HCT116 (cell line): ENCODE data around the gene SCRG1. TPM values are rescaled to one million over a fixed set of nuclear protein-coding genes. Genes with fewer than 3 reads are reported as not detected.

Experiments
- ATAC-seq: fragments of 200-7000 bp; cut with Tn5 transposase; 2 replicates; pipeline ENCODE4 v1.9.1; 2020; ENCODE audit warnings: mild to moderate bottlenecking, moderate library complexity
- BruUV-seq: library from RNA; stranded (reverse); fragments of 400-500 nt; replicated peaks from 2 replicates; lab custom pipeline; 2021; lab: Mats Ljungman, UMichigan
- CTCF ChIA-PET: fragments of 300-600 bp; sonication (Branson Sonifier 250); formaldehyde crosslinking; loops from one replicate; lab custom pipeline; 2021; ENCODE audit warnings: antibody characterized with exemption; lab: Charles Lee
- POLR2A ChIA-PET: fragments of 300-600, 350-600 bp; sonication (Branson Sonifier 250); formaldehyde crosslinking; loops from one replicate; lab custom pipeline; 2021; ENCODE audit warnings: antibody characterized with exemption; lab: Charles Lee
- RAD21 ChIA-PET, 2 experiments: fragments of 300-600 bp; sonication (Branson Sonifier 250); formaldehyde crosslinking; loops; one replicate each; lab custom pipeline; 2023; ENCODE audit warnings: low total read pairs in 2 of 2; ENCODE audit not compliant: uncharacterized antibody in 2 of 2, unreplicated experiment in 2 of 2, low non-redundant PET in 1 of 2; lab: Charles Lee
- DNase-seq: peaks from one replicate; pipeline ENCODE4 v3.0.0-alpha.2; 2010; ENCODE audit warnings: low read depth, low spot score
- H2AFZ ChIP-seq: fragments of 200-600 bp; shearing (Covaris generic), sonication (generic); 2 replicates; pipeline ENCODE4 v1.6.1; 2017; ENCODE audit warnings: low read depth, mixed run types, mixed read lengths, antibody characterized with exemption, low read length; ENCODE audit not compliant: poor library complexity, severe bottlenecking
- H3K27ac ChIP-seq: 2 replicates; pipeline ENCODE4 v1.5.1; 2012; ENCODE audit warnings: low read depth, low read length
- H3K27me3 ChIP-seq: fragments of 200-600 bp; sonication (generic); 2 replicates; pipeline ENCODE4 v1.6.1; 2016; ENCODE audit warnings: mixed run types, low read length, mixed read lengths; ENCODE audit not compliant: insufficient read depth
- H3K36me3 ChIP-seq, 2 experiments: fragments of 200-500 bp in 1 of 2; fragments of 200-600 bp in 1 of 2; sonication (Bioruptor generic) in 1 of 2; sonication (generic) in 1 of 2; 2 replicates each; pipeline versions ENCODE4 v1.5.1 to v1.6.1; 2014 to 2016; ENCODE audit warnings: low read length in 2 of 2, inconsistent platforms in 1 of 2, mixed read lengths in 1 of 2, mixed run types in 1 of 2; ENCODE audit not compliant: insufficient read depth in 2 of 2, control insufficient read depth in 1 of 2
- H3K4me1 ChIP-seq, 2 experiments: fragments of 200-600 bp in 1 of 2; sonication (generic) in 1 of 2; 2 replicates each; pipeline versions ENCODE4 v1.5.1 to v1.6.1; 2012 to 2017; ENCODE audit warnings: low read length in 2 of 2, inconsistent platforms in 1 of 2, mild to moderate bottlenecking in 1 of 2, mixed read lengths in 1 of 2, mixed run types in 1 of 2, moderate library complexity in 1 of 2; ENCODE audit not compliant: insufficient read depth in 2 of 2, control insufficient read depth in 1 of 2
- H3K4me2 ChIP-seq: fragments of 200-600 bp; sonication (generic); 2 replicates; pipeline ENCODE4 v1.6.1; 2017; ENCODE audit warnings: mixed run types, low read length, mixed read lengths
- H3K4me3 ChIP-seq, 2 experiments: fragments of 200-600 bp in 1 of 2; sonication (generic) in 1 of 2; replicated peaks in 1 of 2; 2 replicates each; pipeline ENCODE4 v1.5.1; 2011 to 2016; ENCODE audit warnings: low read length in 2 of 2, control low read depth in 1 of 2, low read depth in 1 of 2, mild to moderate bottlenecking in 1 of 2, mixed read lengths in 1 of 2, mixed run types in 1 of 2
- H3K79me2 ChIP-seq: fragments of 200-600 bp; sonication (generic); 2 replicates; pipeline ENCODE4 v1.6.1; 2017; ENCODE audit warnings: mild to moderate bottlenecking, mixed run types, low read length, moderate library complexity, mixed read lengths; ENCODE audit not compliant: insufficient read depth
- H3K9ac ChIP-seq: fragments of 200-600 bp; sonication (generic); 2 replicates; pipeline ENCODE4 v1.6.1; 2016; ENCODE audit warnings: low read length, mixed read lengths
- H3K9me2 ChIP-seq: fragments of 200-600 bp; sonication (generic), shearing (Covaris generic); 2 replicates; pipeline ENCODE4 v1.6.1; 2017; ENCODE audit warnings: mixed run types, mild to moderate bottlenecking, moderate library complexity; ENCODE audit not compliant: insufficient read depth
- H3K9me3 ChIP-seq, 2 experiments: fragments of 200-500 bp in 1 of 2; fragments of 200-600 bp in 1 of 2; sonication (Bioruptor generic) in 1 of 2; sonication (generic) in 1 of 2; 2 replicates each; pipeline ENCODE4 v1.6.1; 2014 to 2017; ENCODE audit warnings: low read length in 2 of 2, mixed read lengths in 2 of 2, inconsistent platforms in 1 of 2, low read depth in 1 of 2, mild to moderate bottlenecking in 1 of 2, mixed run types in 1 of 2, moderate library complexity in 1 of 2; ENCODE audit not compliant: control insufficient read depth in 1 of 2, insufficient read depth in 1 of 2
- H4K20me1 ChIP-seq: fragments of 200-600 bp; sonication (generic), shearing (Covaris generic); 2 replicates; pipeline ENCODE4 v1.6.1; 2017; ENCODE audit warnings: mixed run types, mild to moderate bottlenecking, moderate library complexity; ENCODE audit not compliant: insufficient read depth
- CBX3 ChIP-seq: IDR thresholded peaks from 2 replicates; pipeline ENCODE4 v1.6.1; 2012; ENCODE audit warnings: low read depth
- CEBPB ChIP-seq: IDR thresholded peaks from 2 replicates; pipeline ENCODE4 v1.6.1; 2012; ENCODE audit warnings: low read depth
- CTCF ChIP-seq, 3 experiments: fragments of 200-600 bp in 1 of 3; sonication (generic) in 1 of 3; IDR thresholded peaks in 2 of 3; conservative IDR thresholded peaks in 1 of 3; 2 replicates each; pipeline ENCODE4 v1.5.1; 2012 to 2017; ENCODE audit warnings: low read depth in 2 of 3, low read length in 2 of 3, antibody characterized with exemption in 1 of 3, borderline replicate concordance in 1 of 3, control low read depth in 1 of 3, mild to moderate bottlenecking in 1 of 3, mixed read lengths in 1 of 3, mixed run types in 1 of 3, moderate library complexity in 1 of 3; ENCODE audit not compliant: insufficient read depth in 1 of 3
- EGR1 ChIP-seq: IDR thresholded peaks from 2 replicates; pipeline ENCODE4 v1.6.1; 2012; ENCODE audit warnings: low read depth
- MAX ChIP-seq: IDR thresholded peaks from 2 replicates; pipeline ENCODE4 v1.6.1; 2012
- POLR2A ChIP-seq: IDR thresholded peaks from 2 replicates; pipeline ENCODE4 v1.7.0; 2011; ENCODE audit warnings: borderline replicate concordance; ENCODE audit not compliant: insufficient read depth, insufficient read length; ENCODE audit errors: extremely low read depth
- POLR2AphosphoS5 ChIP-seq: IDR thresholded peaks from 2 replicates; pipeline ENCODE4 v1.6.1; 2011; ENCODE audit warnings: mild to moderate bottlenecking, low read depth, low read length, moderate library complexity
- RAD21 ChIP-seq: IDR thresholded peaks from 2 replicates; pipeline ENCODE4 v1.6.1; 2012; ENCODE audit warnings: low read depth, mild to moderate bottlenecking
- REST ChIP-seq: IDR thresholded peaks from 2 replicates; pipeline ENCODE4 v1.6.1; 2012; ENCODE audit warnings: low read depth
- SIN3A ChIP-seq: IDR thresholded peaks from 2 replicates; pipeline ENCODE4 v1.6.1; 2012; ENCODE audit warnings: low read depth
- SP1 ChIP-seq: IDR thresholded peaks from 2 replicates; pipeline ENCODE4 v1.6.1; 2012; ENCODE audit warnings: low read depth
- ZNF274 ChIP-seq: fragments of 200-500 bp; sonication (Bioruptor generic); IDR thresholded peaks from 2 replicates; pipeline ENCODE4 v1.6.1; 2014; ENCODE audit warnings: mild to moderate bottlenecking, low read depth, low read length, inconsistent platforms
- intact Hi-C: fragments of 100-400 bp; cut with micrococcal nuclease; formaldehyde crosslinking; loops from 2 replicates; pipeline ENCODE4 v1.10.0; 2022
- total RNA-seq: library from RNA; stranded (reverse); gene quantifications from one replicate; pipeline ENCODE4 v1.2.1, GENCODE V29; 2021; ENCODE audit not compliant: unreplicated experiment

The SCRG1 gene
- total RNA-seq, 1 experiment from 2014 or later: not detected

GRCh38 chr4:173381610-173382009 lies 17.3 kb downstream of the SCRG1 start:
- BruUV-seq: no TSS peak
- Histone ChIP-seq H3K27ac (no peak overlapping the region), H3K36me3 (no peaks in the 10 kb centered on the region), H4K20me1 (no peaks in the 10 kb centered on the region), H3K4me2 (no peak overlapping the region), H3K9me2 (no peaks in the 10 kb centered on the region), H2AFZ (no peak overlapping the region), H3K79me2 (no peaks in the 10 kb centered on the region), H3K9ac (no peak overlapping the region), H3K9me3 (no peaks in the 10 kb centered on the region), H3K27me3 (no peaks in the 10 kb centered on the region), H3K4me3 (no peak overlapping the region), H3K4me1 (peaks cover 0 to 3% of the 10 kb centered on the region in 2 experiments; a peak in 1 of 4 replicates)
- ATAC-seq (no peak), DNase-seq (no peak)
- intact Hi-C loops: no loop called here
- TF ChIP-seq EGR1: no peak
- no peak for TF ChIP-seq RAD21
- TF ChIP-seq CBX3: no peak
- TF ChIP-seq MAX: no peak
- TF ChIP-seq POLR2AphosphoS5: no peak
- no peak for TF ChIP-seq REST
- TF ChIP-seq CEBPB: no peak
- TF ChIP-seq SIN3A: no peak
- TF ChIP-seq SP1: no peak
- TF ChIP-seq POLR2A: no peak
- TF ChIP-seq ZNF274: no peak
- no peak for TF ChIP-seq CTCF (IDR thresholded peaks at IDR 0.05 in 2 of 3, conservative IDR thresholded peaks at IDR 0.05 in 1 of 3; ENCODE audit: borderline replicate concordance in 1 of 3, insufficient read depth in 1 of 3, low read depth in 2 of 3, low read length in 2 of 3)
- RAD21 ChIA-PET: interaction anchor here in 1 of 2 experiments (0.5 kb wide), 1 partner anchor 368 kb away, joined by 8 read pairs; no protein-coding TSS in a partner anchor
- POLR2A ChIA-PET: no interaction called here
- CTCF ChIA-PET: interaction anchor here (1.0 kb wide), 1 partner anchor 11 kb away, joined by 5 read pairs; the partner anchor contains the start of gene SAP30
